B cell (primary cell): ENCODE results near the gene IFNG.

Experiments used
- EZH2 ChIP-seq: IDR thresholded peaks from 2 replicates; pipeline ENCODE4 v1.6.1; 2012; ENCODE audit warnings: borderline replicate concordance, low read depth, mild to moderate bottlenecking, moderate library complexity, low read length; ENCODE audit not compliant: insufficient read depth, poor library complexity, severe bottlenecking
- TF ChIP-seq, protein P1 (sequence below): fragments of 200-600 bp; IDR thresholded peaks from one replicate; pipeline ENCODE4 v1.8.0; 2022; ENCODE audit warnings: antibody characterized with exemption, mild to moderate bottlenecking

DNA sequence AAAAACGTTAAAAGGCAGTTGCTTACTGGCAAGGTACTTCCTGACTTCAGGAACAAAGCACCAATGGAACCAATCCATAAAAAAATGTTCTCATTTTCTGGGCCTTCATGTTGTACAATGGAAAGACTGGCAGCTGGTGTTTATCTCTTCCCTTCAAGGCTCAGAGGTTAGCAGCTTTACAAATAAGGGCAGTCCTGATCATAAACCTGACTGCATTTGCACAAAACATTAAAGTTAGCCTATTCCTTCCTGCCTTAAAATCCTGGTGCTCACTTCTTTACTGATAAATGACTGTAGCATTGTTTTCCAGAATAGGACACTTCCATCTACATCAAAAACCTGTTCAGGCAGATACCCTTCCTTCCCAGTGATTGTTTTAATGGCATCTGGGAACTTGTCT, 46.9 kb upstream of the IFNG start:
- TF ChIP-seq, protein P1, sequence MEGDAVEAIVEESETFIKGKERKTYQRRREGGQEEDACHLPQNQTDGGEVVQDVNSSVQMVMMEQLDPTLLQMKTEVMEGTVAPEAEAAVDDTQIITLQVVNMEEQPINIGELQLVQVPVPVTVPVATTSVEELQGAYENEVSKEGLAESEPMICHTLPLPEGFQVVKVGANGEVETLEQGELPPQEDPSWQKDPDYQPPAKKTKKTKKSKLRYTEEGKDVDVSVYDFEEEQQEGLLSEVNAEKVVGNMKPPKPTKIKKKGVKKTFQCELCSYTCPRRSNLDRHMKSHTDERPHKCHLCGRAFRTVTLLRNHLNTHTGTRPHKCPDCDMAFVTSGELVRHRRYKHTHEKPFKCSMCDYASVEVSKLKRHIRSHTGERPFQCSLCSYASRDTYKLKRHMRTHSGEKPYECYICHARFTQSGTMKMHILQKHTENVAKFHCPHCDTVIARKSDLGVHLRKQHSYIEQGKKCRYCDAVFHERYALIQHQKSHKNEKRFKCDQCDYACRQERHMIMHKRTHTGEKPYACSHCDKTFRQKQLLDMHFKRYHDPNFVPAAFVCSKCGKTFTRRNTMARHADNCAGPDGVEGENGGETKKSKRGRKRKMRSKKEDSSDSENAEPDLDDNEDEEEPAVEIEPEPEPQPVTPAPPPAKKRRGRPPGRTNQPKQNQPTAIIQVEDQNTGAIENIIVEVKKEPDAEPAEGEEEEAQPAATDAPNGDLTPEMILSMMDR: no peak
- no peak for TF ChIP-seq EZH2
